A549 (cell line): ENCODE data around the gene TMEM167B. TPM values are rescaled to one million over a fixed set of nuclear protein-coding genes. Genes with fewer than 3 reads are reported as not detected.

Experiments
- ATAC-seq, 2 experiments: fragments of 200-7000 bp in 1 of 2; fragments of >200 bp in 1 of 2; cut with Nextera tagmentation in 1 of 2; cut with Tn5 transposase in 1 of 2; 3 replicates each; pipeline versions ENCODE4 v1.8.0 to v1.9.1; 2018 to 2020; ENCODE audit warnings: mild to moderate bottlenecking in 1 of 2, moderate library complexity in 1 of 2
- CTCF ChIA-PET: fragments of 300-600 bp; sonication (Branson Sonifier 250); formaldehyde crosslinking; extraction: SDS; loops from one replicate; lab custom pipeline; 2021; ENCODE audit warnings: antibody characterized with exemption, inconsistent platforms; lab: Yijun Ruan, JAX
- POLR2A ChIA-PET: fragments of 350-600 bp; formaldehyde crosslinking; extraction: SDS; loops from one replicate; lab custom pipeline; 2021; ENCODE audit warnings: antibody characterized with exemption, inconsistent platforms; lab: Yijun Ruan, JAX
- DNase-seq, 2 experiments: peaks; one replicate each; pipeline versions ENCODE4 v3.0.0 to v3.0.0-alpha.2; 2011 to 2016; ENCODE audit warnings: low read depth in 1 of 2, low spot score in 1 of 2
- FAIRE-seq: peaks from 2 replicates; lab custom pipeline; 2011; peaks lifted over from hg19 to GRCh38; lab: Jason Lieb, UNC
- H3K27ac ChIP-seq, 2 experiments: fragments of >200 bp; sonication (Bioruptor Twin); formaldehyde crosslinking; 3 replicates each; pipeline ENCODE4 v1.5.1; 2016 to 2017
- H3K4me1 ChIP-seq: fragments of >200 bp; sonication (Bioruptor Twin); formaldehyde crosslinking; 3 replicates; pipeline ENCODE4 v1.6.1; 2016
- H3K4me2 ChIP-seq: fragments of >200 bp; sonication (Bioruptor Twin); formaldehyde crosslinking; 3 replicates; pipeline ENCODE4 v1.6.1; 2016
- H3K4me3 ChIP-seq: fragments of >200 bp; sonication (Bioruptor Twin); formaldehyde crosslinking; 3 replicates; pipeline ENCODE4 v1.5.1; 2016
- H3K9me3 ChIP-seq: fragments of >200 bp; sonication (Bioruptor Twin); formaldehyde crosslinking; 3 replicates; pipeline ENCODE4 v1.6.1; 2016
- BCL3 ChIP-seq: fragments of >200 bp; sonication (Bioruptor Twin); formaldehyde crosslinking; IDR thresholded peaks from 3 replicates; pipeline ENCODE4 v1.6.1; 2016
- CBX8 ChIP-seq: fragments of 200-600 bp; sonication (generic); IDR thresholded peaks from 2 replicates; pipeline ENCODE4 v1.6.1; 2016
- CHD4 ChIP-seq: fragments of 200-600 bp; sonication (generic); IDR thresholded peaks from 2 replicates; pipeline ENCODE4 v1.6.1; 2016; ENCODE audit warnings: antibody characterized with exemption, mild to moderate bottlenecking, borderline replicate concordance
- CTCF ChIP-seq: fragments of >200 bp; sonication (Bioruptor Twin); formaldehyde crosslinking; IDR thresholded peaks from 3 replicates; pipeline ENCODE4 v1.5.1; 2016
- E2F6 ChIP-seq: IDR thresholded peaks from 2 replicates; pipeline ENCODE4 v1.6.1; 2012; ENCODE audit warnings: low read depth, borderline replicate concordance
- ELK1 ChIP-seq: fragments of 150-350 bp; IDR thresholded peaks from 2 replicates; pipeline ENCODE4 v1.6.1; 2014; ENCODE audit warnings: low read depth, mild to moderate bottlenecking, low read length
- ESRRA ChIP-seq: fragments of 150-350 bp; IDR thresholded peaks from 2 replicates; pipeline ENCODE4 v1.6.1; 2014; ENCODE audit warnings: mild to moderate bottlenecking, low read length, borderline replicate concordance
- FOSB ChIP-seq: fragments of 250-450 bp; sonication (Bioruptor Pico); IDR thresholded peaks from 2 replicates; pipeline ENCODE4 v1.5.0; 2020; ENCODE audit warnings: mild to moderate bottlenecking, moderate library complexity
- FOSL2 ChIP-seq, 2 experiments: fragments of 450-650 bp in 1 of 2; fragments of >200 bp in 1 of 2; sonication (Bioruptor Twin) in 1 of 2; formaldehyde crosslinking; IDR thresholded peaks; 2 replicates each; pipeline versions ENCODE4 v1.5.0 to v1.6.1; 2016 to 2020; ENCODE audit warnings: mild to moderate bottlenecking in 1 of 2, moderate library complexity in 1 of 2
- FOXS1 ChIP-seq: fragments of 250-450 bp; sonication (Bioruptor Pico); IDR thresholded peaks from 2 replicates; pipeline ENCODE4 v1.5.0; 2020; ENCODE audit warnings: mild to moderate bottlenecking, moderate library complexity
- GATA3 ChIP-seq: IDR thresholded peaks from 2 replicates; pipeline ENCODE4 v1.6.1; 2012; ENCODE audit warnings: borderline replicate concordance
- HMGXB4 ChIP-seq: fragments of 250-450 bp; sonication (Bioruptor Pico); IDR thresholded peaks from 2 replicates; pipeline ENCODE4 v1.5.0; 2021; ENCODE audit warnings: mild to moderate bottlenecking, moderate library complexity, borderline replicate concordance
- HOXB5 ChIP-seq: fragments of 250-450 bp; sonication (Bioruptor Pico); IDR thresholded peaks from 2 replicates; pipeline ENCODE4 v1.5.0; 2020; ENCODE audit warnings: mild to moderate bottlenecking, moderate library complexity
- JUN ChIP-seq, 2 experiments: fragments of >200 bp; sonication (Bioruptor Twin); formaldehyde crosslinking; IDR thresholded peaks; 2 replicates in 1 of 2; 3 replicates in 1 of 2; pipeline ENCODE4 v1.6.1; 2016 to 2017
- JUNB ChIP-seq: fragments of >200 bp; sonication (Bioruptor Twin); formaldehyde crosslinking; IDR thresholded peaks from 2 replicates; pipeline ENCODE4 v1.6.1; 2016
- MAZ ChIP-seq: fragments of 150-350 bp; IDR thresholded peaks from 2 replicates; pipeline ENCODE4 v1.6.1; 2014; ENCODE audit warnings: antibody characterized with exemption, low read depth, low read length, borderline replicate concordance
- NFE2L2 ChIP-seq: fragments of 150-350 bp; conservative IDR thresholded peaks from 2 replicates; pipeline ENCODE4 v1.6.1; 2014; ENCODE audit warnings: low read length
- NPAS2 ChIP-seq: fragments of 250-450 bp; sonication (Bioruptor Pico); IDR thresholded peaks from 2 replicates; pipeline ENCODE4 v1.8.0; 2022; ENCODE audit warnings: mild to moderate bottlenecking, moderate library complexity, borderline replicate concordance
- POLR2A ChIP-seq: IDR thresholded peaks from 2 replicates; pipeline ENCODE4 v1.6.1; 2012; ENCODE audit warnings: mild to moderate bottlenecking, low read length
- RAD21 ChIP-seq, 2 experiments: fragments of >200 bp in 1 of 2; sonication (Bioruptor Twin) in 1 of 2; formaldehyde crosslinking in 1 of 2; IDR thresholded peaks in 1 of 2; conservative IDR thresholded peaks in 1 of 2; 2 replicates in 1 of 2; 3 replicates in 1 of 2; pipeline ENCODE4 v1.6.1; 2012 to 2018; ENCODE audit warnings: inconsistent platforms in 1 of 2
- RCOR1 ChIP-seq: fragments of 150-350 bp; IDR thresholded peaks from 2 replicates; pipeline ENCODE4 v1.6.1; 2014; ENCODE audit warnings: antibody characterized with exemption, low read length, low read depth
- SREBF2 ChIP-seq: fragments of 450-650 bp; IDR thresholded peaks from 2 replicates; pipeline ENCODE4 v1.6.1; 2014; ENCODE audit warnings: mild to moderate bottlenecking, moderate library complexity
- TFCP2L1 ChIP-seq: fragments of 250-450 bp; sonication (Bioruptor Pico); IDR thresholded peaks from 2 replicates; pipeline ENCODE4 v1.5.0; 2021; ENCODE audit warnings: mild to moderate bottlenecking
- USF2 ChIP-seq: fragments of 450-650 bp; IDR thresholded peaks from 2 replicates; pipeline ENCODE4 v1.6.1; 2014; ENCODE audit warnings: antibody characterized with exemption
- ZC3H11A ChIP-seq: fragments of 450-650 bp; IDR thresholded peaks from 2 replicates; pipeline ENCODE4 v1.6.1; 2014; ENCODE audit warnings: antibody characterized with exemption, mild to moderate bottlenecking
- ZSCAN20 ChIP-seq: fragments of 250-450 bp; sonication (Bioruptor Pico); IDR thresholded peaks from 2 replicates; pipeline ENCODE4 v1.8.0; 2022; ENCODE audit warnings: mild to moderate bottlenecking, moderate library complexity
- WGBS: methylation state at CpG from one replicate; pipeline ENCODE4 v1.1.6; 2017; ENCODE audit errors: missing lambda C conversion rate; 5-methylcytosine and 5-hydroxymethylcytosine counted together
- polyA plus RNA-seq, 4 experiments: library from polyadenylated mRNA; depleted of rRNA in 3 of 4; stranded (reverse); fragments of >200 nt; fragmentation: RNase III in 1 of 4; extraction: RNeasy Plus Mini Kit Qiagen cat#74134 plus additional on column Dnase treatment in 1 of 4; gene quantifications; 2 replicates in 3 of 4; 3 replicates in 1 of 4; pipeline ENCODE4 v1.2.3, GENCODE V29; 2011 to 2017

The TMEM167B gene
- polyA plus RNA-seq, 2 of the 4 experiments (the other 2 are of a cell fraction): 9.7 to 10.9 TPM

GRCh38 chr1:109065137-109065536 lies 25.4 kb upstream of the TMEM167B start:
- DNase-seq (no peak), FAIRE-seq (no peak)
- H3K4me3 ChIP-seq: no peak overlapping the region
- POLR2A ChIA-PET: no interaction called here
- WGBS: 96% methylated on average over 3 of the region's 3 CpGs
- H3K27ac ChIP-seq: no peak overlapping the region
- H3K4me1 ChIP-seq: no peaks in the 10 kb centered on the region
- H3K9me3 ChIP-seq: no peaks in the 10 kb centered on the region
- TF ChIP-seq CBX8 (no peak), POLR2A (no peak), BCL3 (no peak), ELK1 (no peak), ZSCAN20 (CRISPR knock-in tag) (no peak), FOSL2 (IDR thresholded peaks at IDR 0.05) (no peak), FOSL2 (CRISPR knock-in tag; IDR thresholded peaks at IDR 0.05) (no peak), FOXS1 (CRISPR knock-in tag) (no peak), GATA3 (no peak), CHD4 (no peak)
- TF ChIP-seq, all 56 proteins: peak for 0
- no peak for ATAC-seq
- no peak overlapping the region for H3K4me2 ChIP-seq
- CTCF ChIA-PET: no interaction called here

- ATAC-seq (no peak), DNase-seq (no peak)
- Histone ChIP-seq H3K4me1 (no peaks in the 10 kb centered on the region), H3K27ac (no peak overlapping the region)
- CTCF ChIA-PET: interaction anchor here (0.6 kb wide), 1 partner anchor 598 kb away, joined by 3 read pairs; no protein-coding TSS in a partner anchor
- TF ChIP-seq JUNB (no peak), ESRRA (no peak), NPAS2 (no peak), E2F6 (no peak), FOSB (CRISPR knock-in tag) (no peak), POLR2A (no peak), NFE2L2 (no peak)
- TF ChIP-seq, all 56 proteins: peak for 0
- Histone ChIP-seq H3K4me3 (no peak overlapping the region), H3K9me3 (no peaks in the 10 kb centered on the region), H3K4me2 (no peak overlapping the region)
- 96% methylated on average over 8 of the region's 8 CpGs for WGBS
- POLR2A ChIA-PET: interaction anchor here (0.6 kb wide), 1 partner anchor 27 kb away, joined by 4 read pairs; no protein-coding TSS in a partner anchor
- FAIRE-seq: no peak
These were observed 22.7 kb upstream of the TMEM167B start for GRCh38 chr1:109067883-109068282.

- TF ChIP-seq CTCF (no peak), MAZ (no peak), HOXB5 (CRISPR knock-in tag) (no peak), FOSL2 (IDR thresholded peaks at IDR 0.05) (no peak), FOSL2 (CRISPR knock-in tag; IDR thresholded peaks at IDR 0.05) (no peak), RCOR1 (no peak), RAD21 (conservative IDR thresholded peaks at IDR 0.05 in 1 of 2, IDR thresholded peaks at IDR 0.05 in 1 of 2) (no peak), SREBF2 (no peak), USF2 (no peak), E2F6 (no peak), HMGXB4 (CRISPR knock-in tag) (no peak), TFCP2L1 (CRISPR knock-in tag) (no peak), JUN (IDR thresholded peaks at IDR 0.05) (no peak), ZC3H11A (no peak)
These were observed 21.3 kb upstream of the TMEM167B start for GRCh38 chr1:109069294-109069693.

More at GRCh38 chr1:109069294-109069693, 21.3 kb upstream of the TMEM167B start:
- ChIA-PET POLR2A (no interaction called here), CTCF (interaction anchor here (0.6 to 1.9 kb wide), 4 partner anchors 14 to 250 kb away, joined by 3 to 6 read pairs (median 3); a partner anchor contains a TSS)
- Histone ChIP-seq H3K4me1 (no peaks in the 10 kb centered on the region), H3K27ac (no peak overlapping the region), H3K4me3 (no peak overlapping the region), H3K9me3 (no peaks in the 10 kb centered on the region), H3K4me2 (no peak overlapping the region)
- DNase-seq: no peak
- no peak for ATAC-seq
- no peak for FAIRE-seq
- WGBS: 69% methylated on average over 1 of the region's 1 CpG
